ENCODE data around the gene SLC44A2. TPM values are rescaled to one million over a fixed set of nuclear protein-coding genes. Genes with fewer than 3 reads are reported as not detected.
A peak's percentile ranks its signal among the peaks of the same experiment; 100 is the strongest.
"Not testable (repeated sequence)": the region's sequence is repeated elsewhere in the genome, so short reads cannot be mapped to it uniquely, and the experiment has no call there.

The SLC44A2 gene
- total RNA-seq, 1 donor, result 49.9 TPM

- peak overlapping the region; percentile 79 for H3K27ac ChIP-seq (ENCODE audit: low read depth, low read length)
These were observed 36.6 kb downstream of the SLC44A2 start for GRCh38 chr19:10661946-10662345.

DNA sequence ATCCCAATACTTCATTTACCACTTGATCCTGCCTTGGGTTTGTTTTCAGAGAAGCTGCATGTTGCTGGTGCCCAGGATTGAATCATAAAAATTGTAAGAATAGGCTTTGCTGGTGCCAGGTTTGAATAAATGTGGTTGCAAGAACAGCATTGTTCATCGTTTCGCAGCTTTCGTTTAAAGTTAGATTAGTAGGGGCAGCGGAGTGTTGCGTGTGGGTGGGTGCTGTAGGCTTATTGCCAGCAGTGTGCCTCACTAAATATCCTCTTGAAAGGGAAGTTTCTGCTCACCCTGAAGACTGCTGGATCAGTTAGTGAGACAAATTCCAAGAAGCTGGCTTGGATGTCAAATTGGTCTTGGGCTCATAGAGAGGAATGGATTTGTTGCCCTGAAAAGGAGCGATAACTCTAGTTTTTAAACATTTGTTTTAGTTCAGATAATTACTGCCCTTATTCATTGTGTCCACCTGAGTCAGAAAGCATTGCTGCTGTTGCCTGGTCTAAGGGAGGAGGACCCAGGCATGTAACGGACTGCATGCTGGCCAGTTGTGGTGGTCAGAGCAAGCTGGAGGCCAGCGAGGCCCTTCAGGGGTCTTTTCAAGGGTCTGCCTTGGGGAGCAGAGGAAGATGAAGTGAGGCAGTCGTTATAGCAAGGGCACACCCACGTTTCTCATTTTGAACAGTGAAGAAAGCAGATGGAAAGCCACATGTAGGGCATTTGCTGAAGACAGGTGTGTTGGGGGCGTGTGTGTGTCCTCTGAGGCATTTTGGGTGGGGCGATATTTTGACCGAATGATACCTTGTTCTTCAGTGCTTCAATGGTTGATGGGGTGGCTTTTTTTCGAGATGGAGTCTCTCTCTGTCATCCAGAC is 37.3 kb downstream of the SLC44A2 start:
- Histone ChIP-seq H3K79me2 (ENCODE audit: insufficient read depth, low read length) (peaks cover 100% of the 10 kb centered on the region), H3K4me2 (ENCODE audit: insufficient read depth, low read length) (peak overlapping the region; percentile 65), H3K27ac (ENCODE audit: low read depth, low read length) (peak overlapping the region; percentile 79), H4K20me1 (ENCODE audit: insufficient read depth, low read length) (peaks cover 90% of the 10 kb centered on the region), H3K9me3 (ENCODE audit: low read depth, low read length) (no peaks in the 10 kb centered on the region), H3K36me3 (ENCODE audit: insufficient read depth, low read length) (peaks cover 32% of the 10 kb centered on the region), H3K4me3 (ENCODE audit: insufficient read depth, low read length) (peak overlapping the region; percentile 28), H3K27me3 (ENCODE audit: insufficient read depth, low read length) (no peaks in the 10 kb centered on the region), H3K4me1 (ENCODE audit: insufficient read depth, low read length) (peaks cover 30% of the 10 kb centered on the region), H2AFZ (ENCODE audit: low read length) (no peak overlapping the region)
- TF ChIP-seq CTCF (IDR thresholded peaks at IDR 0.05; ENCODE audit: extremely low read depth, low read depth, low read length), result no peak
- DNase-seq (ENCODE audit: insufficient read length, low spot score, missing footprints), result no peak

More at GRCh38 chr19:10661946-10662345, 36.6 kb downstream of the SLC44A2 start:
- Histone ChIP-seq H3K9me3 (ENCODE audit: low read depth, low read length) (no peaks in the 10 kb centered on the region), H3K27me3 (ENCODE audit: insufficient read depth, low read length) (no peaks in the 10 kb centered on the region), H3K4me3 (ENCODE audit: insufficient read depth, low read length) (peak overlapping the region; percentile 25), H3K4me2 (ENCODE audit: insufficient read depth, low read length) (peak overlapping the region; percentile 65), H3K79me2 (ENCODE audit: insufficient read depth, low read length) (peaks cover 100% of the 10 kb centered on the region), H3K36me3 (ENCODE audit: insufficient read depth, low read length) (peaks cover 36% of the 10 kb centered on the region), H2AFZ (ENCODE audit: low read length) (no peak overlapping the region), H4K20me1 (ENCODE audit: insufficient read depth, low read length) (peaks cover 92% of the 10 kb centered on the region), H3K4me1 (ENCODE audit: insufficient read depth, low read length) (peaks cover 30% of the 10 kb centered on the region)
- TF ChIP-seq CTCF (IDR thresholded peaks at IDR 0.05; ENCODE audit: extremely low read depth, low read depth, low read length), result no peak
- DNase-seq (ENCODE audit: insufficient read length, low spot score, missing footprints), result no peak

GRCh38 chr19:10663252-10663563 is 37.9 kb downstream of the SLC44A2 start:
- H3K27me3 ChIP-seq (ENCODE audit: insufficient read depth, low read length); H3K9me3 ChIP-seq (ENCODE audit: low read depth, low read length); H3K4me3 ChIP-seq (ENCODE audit: insufficient read depth, low read length); H2AFZ ChIP-seq (ENCODE audit: low read length); DNase-seq (ENCODE audit: insufficient read length, low spot score, missing footprints): not testable (repeated sequence)
- peak overlapping the region; percentile 65 for H3K4me2 ChIP-seq (ENCODE audit: insufficient read depth, low read length)
- H3K79me2 ChIP-seq (ENCODE audit: insufficient read depth, low read length), result peaks cover 100% of the 10 kb centered on the region
- H4K20me1 ChIP-seq (ENCODE audit: insufficient read depth, low read length), result peaks cover 90% of the 10 kb centered on the region
- H3K4me1 ChIP-seq (ENCODE audit: insufficient read depth, low read length), result peaks cover 30% of the 10 kb centered on the region
- H3K27ac ChIP-seq (ENCODE audit: low read depth, low read length), result peak overlapping the region; percentile 79
- peaks cover 30% of the 10 kb centered on the region for H3K36me3 ChIP-seq (ENCODE audit: insufficient read depth, low read length)

- Histone ChIP-seq H3K4me1 (ENCODE audit: insufficient read depth, low read length) (peaks cover 9% of the 10 kb centered on the region), H3K4me3 (ENCODE audit: insufficient read depth, low read length) (no peak overlapping the region), H2AFZ (ENCODE audit: low read length) (no peak overlapping the region), H3K27me3 (ENCODE audit: insufficient read depth, low read length) (no peaks in the 10 kb centered on the region), H3K36me3 (ENCODE audit: insufficient read depth, low read length) (peaks cover 32% of the 10 kb centered on the region), H3K79me2 (ENCODE audit: insufficient read depth, low read length) (peaks cover 99% of the 10 kb centered on the region), H3K4me2 (ENCODE audit: insufficient read depth, low read length) (no peak overlapping the region), H3K27ac (ENCODE audit: low read depth, low read length) (no peak overlapping the region), H3K9me3 (ENCODE audit: low read depth, low read length) (no peaks in the 10 kb centered on the region), H4K20me1 (ENCODE audit: insufficient read depth, low read length) (peaks cover 87% of the 10 kb centered on the region)
- TF ChIP-seq CTCF (IDR thresholded peaks at IDR 0.05; ENCODE audit: extremely low read depth, low read depth, low read length), result no peak
- DNase-seq (ENCODE audit: insufficient read length, low spot score, missing footprints), result no peak
These were observed 42.5 kb downstream of the SLC44A2 start for GRCh38 chr19:10667867-10668266.
